OCI-LY3 (cell line): ENCODE results near the gene PHACTR3.

ENCODE experiments used
- EZH2phosphoT487 ChIP-seq: fragments of 200-600 bp; shearing (Covaris generic); IDR thresholded peaks from 2 replicates; pipeline ENCODE4 v1.6.1; 2018; ENCODE audit warnings: antibody characterized with exemption, mixed run types, low read depth
- TF ChIP-seq, protein P1 (sequence below): fragments of 200-600, 300-600 bp; sonication (generic); IDR thresholded peaks from 2 replicates; pipeline ENCODE4 v1.5.1; 2014; ENCODE audit warnings: antibody characterized with exemption, low read length, low read depth

- TF ChIP-seq, protein P1, sequence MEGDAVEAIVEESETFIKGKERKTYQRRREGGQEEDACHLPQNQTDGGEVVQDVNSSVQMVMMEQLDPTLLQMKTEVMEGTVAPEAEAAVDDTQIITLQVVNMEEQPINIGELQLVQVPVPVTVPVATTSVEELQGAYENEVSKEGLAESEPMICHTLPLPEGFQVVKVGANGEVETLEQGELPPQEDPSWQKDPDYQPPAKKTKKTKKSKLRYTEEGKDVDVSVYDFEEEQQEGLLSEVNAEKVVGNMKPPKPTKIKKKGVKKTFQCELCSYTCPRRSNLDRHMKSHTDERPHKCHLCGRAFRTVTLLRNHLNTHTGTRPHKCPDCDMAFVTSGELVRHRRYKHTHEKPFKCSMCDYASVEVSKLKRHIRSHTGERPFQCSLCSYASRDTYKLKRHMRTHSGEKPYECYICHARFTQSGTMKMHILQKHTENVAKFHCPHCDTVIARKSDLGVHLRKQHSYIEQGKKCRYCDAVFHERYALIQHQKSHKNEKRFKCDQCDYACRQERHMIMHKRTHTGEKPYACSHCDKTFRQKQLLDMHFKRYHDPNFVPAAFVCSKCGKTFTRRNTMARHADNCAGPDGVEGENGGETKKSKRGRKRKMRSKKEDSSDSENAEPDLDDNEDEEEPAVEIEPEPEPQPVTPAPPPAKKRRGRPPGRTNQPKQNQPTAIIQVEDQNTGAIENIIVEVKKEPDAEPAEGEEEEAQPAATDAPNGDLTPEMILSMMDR: no peak
- no peak for TF ChIP-seq EZH2phosphoT487
Measured at GRCh38 chr20:59652381-59652780, 48.0 kb downstream of the PHACTR3 start.
